Measurements from ENCODE around the gene KCTD20. TPM values are rescaled to one million over a fixed set of nuclear protein-coding genes. Genes with fewer than 3 reads are reported as not detected.

Gene KCTD20
- total RNA-seq, 2 experiments from 2014 or later, result 73.6 to 84.6 TPM

- peaks cover 82% of the 10 kb centered on the region for H3K36me3 ChIP-seq (ENCODE audit: insufficient read depth, low read length)
- no peak for DNase-seq (ENCODE audit: low spot score)
- H2AFZ ChIP-seq (ENCODE audit: low read length), result no peak overlapping the region
- H3K27ac ChIP-seq (ENCODE audit: low read depth, low read length, poor library complexity, severe bottlenecking), result no peak overlapping the region
- no peaks in the 10 kb centered on the region for H3K9me3 ChIP-seq (ENCODE audit: low read length)
- H3K4me2 ChIP-seq (ENCODE audit: low read length), result no peak overlapping the region
- H3K9me2 ChIP-seq (ENCODE audit: insufficient read depth, low read length), result no peaks in the 10 kb centered on the region
- no peaks in the 10 kb centered on the region for H3K79me2 ChIP-seq (ENCODE audit: insufficient read depth, low read depth, low read length)
- no peaks in the 10 kb centered on the region for H4K20me1 ChIP-seq (ENCODE audit: insufficient read depth, low read length)
- TF ChIP-seq EZH2phosphoT487 (IDR thresholded peaks at IDR 0.05; ENCODE audit: borderline replicate concordance, low read depth, low read length) (no peak), CTCF (conservative IDR thresholded peaks at IDR 0.05; ENCODE audit: low read length) (no peak)
- ChIA-PET POLR2A (interaction anchor here (0.7 kb wide), 1 partner anchor 52 kb away, joined by 4 read pairs; no protein-coding TSS in a partner anchor), CTCF (ENCODE audit: unreplicated experiment) (interaction anchor here (0.5 kb wide), 1 partner anchor 53 kb away, joined by 3 read pairs; no protein-coding TSS in a partner anchor)
- BruUV-seq (replicated peaks), result no TSS peak
- H3K4me1 ChIP-seq (ENCODE audit: insufficient read depth, low read length, poor library complexity, severe bottlenecking), result no peaks in the 10 kb centered on the region
- intact Hi-C loops (cut with micrococcal nuclease; ENCODE audit: unreplicated experiment), result no loop called here
- no peak overlapping the region for H3K4me3 ChIP-seq (ENCODE audit: low read depth, low read length, poor library complexity, severe bottlenecking)
Measured at GRCh38 chr6:36495086-36495485, 52.3 kb downstream of the KCTD20 start.

GRCh38 chr6:36499918-36500317 is 57.1 kb downstream of the KCTD20 start:
- no peak overlapping the region for H3K4me2 ChIP-seq (ENCODE audit: low read length)
- no peaks in the 10 kb centered on the region for H3K9me2 ChIP-seq (ENCODE audit: insufficient read depth, low read length)
- no peaks in the 10 kb centered on the region for H3K79me2 ChIP-seq (ENCODE audit: insufficient read depth, low read depth, low read length)
- intact Hi-C loops (cut with micrococcal nuclease; ENCODE audit: unreplicated experiment), result no loop called here
- H3K27ac ChIP-seq (ENCODE audit: low read depth, low read length, poor library complexity, severe bottlenecking), result no peak overlapping the region
- ChIA-PET POLR2A (interaction anchor here (0.5 to 1.6 kb wide), 4 partner anchors 13 to 92 kb away, joined by 3 to 6 read pairs (median 4); no protein-coding TSS in a partner anchor), CTCF (ENCODE audit: unreplicated experiment) (no interaction called here)
- TF ChIP-seq EZH2phosphoT487 (IDR thresholded peaks at IDR 0.05; ENCODE audit: borderline replicate concordance, low read depth, low read length), result no peak
- TF ChIP-seq CTCF (conservative IDR thresholded peaks at IDR 0.05; ENCODE audit: low read length), result no peak
- no peaks in the 10 kb centered on the region for H3K4me1 ChIP-seq (ENCODE audit: insufficient read depth, low read length, poor library complexity, severe bottlenecking)
- no peaks in the 10 kb centered on the region for H4K20me1 ChIP-seq (ENCODE audit: insufficient read depth, low read length)
- no peak for DNase-seq (ENCODE audit: low spot score)
- no peak overlapping the region for H2AFZ ChIP-seq (ENCODE audit: low read length)
- peaks cover 90% of the 10 kb centered on the region for H3K36me3 ChIP-seq (ENCODE audit: insufficient read depth, low read length)
- no peaks in the 10 kb centered on the region for H3K9me3 ChIP-seq (ENCODE audit: low read length)
- BruUV-seq (replicated peaks), result no TSS peak
- H3K4me3 ChIP-seq (ENCODE audit: low read depth, low read length, poor library complexity, severe bottlenecking), result no peak overlapping the region

- no peak for DNase-seq (ENCODE audit: low spot score)
- Histone ChIP-seq H3K4me1 (ENCODE audit: insufficient read depth, low read length, poor library complexity, severe bottlenecking) (no peaks in the 10 kb centered on the region), H4K20me1 (ENCODE audit: insufficient read depth, low read length) (no peaks in the 10 kb centered on the region), H3K4me3 (ENCODE audit: low read depth, low read length, poor library complexity, severe bottlenecking) (no peak overlapping the region), H3K27ac (ENCODE audit: low read depth, low read length, poor library complexity, severe bottlenecking) (no peak overlapping the region), H3K79me2 (ENCODE audit: insufficient read depth, low read depth, low read length) (no peaks in the 10 kb centered on the region), H3K9me2 (ENCODE audit: insufficient read depth, low read length) (no peaks in the 10 kb centered on the region), H3K36me3 (ENCODE audit: insufficient read depth, low read length) (peaks cover 90% of the 10 kb centered on the region), H3K9me3 (ENCODE audit: low read length) (no peaks in the 10 kb centered on the region), H3K4me2 (ENCODE audit: low read length) (no peak overlapping the region), H2AFZ (ENCODE audit: low read length) (no peak overlapping the region)
- POLR2A ChIA-PET, result no interaction called here
- CTCF ChIA-PET (ENCODE audit: unreplicated experiment), result no interaction called here
- intact Hi-C loops (cut with micrococcal nuclease; ENCODE audit: unreplicated experiment), result no loop called here
- no TSS peak for BruUV-seq (replicated peaks)
- TF ChIP-seq CTCF (conservative IDR thresholded peaks at IDR 0.05; ENCODE audit: low read length) (no peak), EZH2phosphoT487 (IDR thresholded peaks at IDR 0.05; ENCODE audit: borderline replicate concordance, low read depth, low read length) (no peak)
Measured at GRCh38 chr6:36501686-36502085, 58.9 kb downstream of the KCTD20 start.

All from OCI-LY7 (cell line).